Activated naive CD4-positive, alpha-beta T cell treated with anti-CD3 and anti-CD28 coated beads, Interleukin-2, amount 10 ng/mL, durations not matched to agents 7 days and 5 days (primary cell): ENCODE data around the gene JADE1.

Experiments
- CTCF ChIA-PET: fragments of 350-600 bp; sonication (Branson Sonifier 250); formaldehyde crosslinking; loops from one replicate; lab custom pipeline; 2021; ENCODE audit warnings: antibody characterized with exemption; lab: Charles Lee
- DNase-seq: peaks from one replicate; pipeline ENCODE4 v3.0.0-alpha.2; 2020
- H3K27ac Mint-ChIP-seq: one replicate; pipeline ENCODE4 v1.8.0; 2021; ENCODE audit warnings: mild to moderate bottlenecking, moderate library complexity, mixed read lengths
- H3K27me3 Mint-ChIP-seq: one replicate; pipeline ENCODE4 v1.8.0; 2021; ENCODE audit warnings: mild to moderate bottlenecking, mixed read lengths
- H3K36me3 Mint-ChIP-seq: one replicate; pipeline ENCODE4 v1.8.0; 2021; ENCODE audit warnings: mixed read lengths
- H3K4me1 Mint-ChIP-seq: one replicate; pipeline ENCODE4 v1.8.0; 2021; ENCODE audit warnings: mixed read lengths
- H3K4me3 Mint-ChIP-seq: one replicate; pipeline ENCODE4 v1.8.0; 2021; ENCODE audit warnings: mild to moderate bottlenecking, moderate library complexity, mixed read lengths
- H3K9me3 Mint-ChIP-seq: one replicate; pipeline ENCODE4 v1.8.0; 2021; ENCODE audit warnings: mixed read lengths

Gene JADE1

DNA sequence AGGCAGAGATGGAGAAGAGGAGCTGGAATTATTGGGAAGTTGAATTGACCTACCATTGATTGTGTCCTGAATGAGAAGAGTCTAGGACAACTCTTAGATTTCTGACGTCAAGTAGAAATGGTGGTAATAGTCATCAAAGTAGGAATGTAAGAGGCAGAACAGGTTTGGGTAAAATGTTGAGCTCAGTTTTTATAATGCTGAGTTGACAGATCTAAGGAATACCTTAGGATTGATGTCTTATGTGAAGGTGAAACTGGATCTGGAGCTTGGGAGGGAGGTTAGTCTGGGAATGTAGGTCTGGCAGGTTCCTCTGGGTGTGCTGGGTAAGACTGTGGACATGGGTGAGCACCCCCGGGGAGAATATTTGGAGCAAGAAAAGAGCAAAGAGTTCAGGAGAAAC is 31.9 kb downstream of the JADE1 start:
- H3K4me1 Mint-ChIP-seq = peaks cover 19% of the 10 kb centered on the region
- CTCF ChIA-PET = interaction anchor here (1.1 to 2.4 kb wide), 6 partner anchors 8 to 24 kb away, joined by 3 to 10 read pairs (median 3); no protein-coding TSS in a partner anchor
- no peak for DNase-seq
- H3K36me3 Mint-ChIP-seq = peaks cover 48% of the 10 kb centered on the region
- H3K4me3 Mint-ChIP-seq = no peak overlapping the region
- H3K27me3 Mint-ChIP-seq = no peaks in the 10 kb centered on the region
- no peak overlapping the region for H3K27ac Mint-ChIP-seq
- no peaks in the 10 kb centered on the region for H3K9me3 Mint-ChIP-seq

DNA sequence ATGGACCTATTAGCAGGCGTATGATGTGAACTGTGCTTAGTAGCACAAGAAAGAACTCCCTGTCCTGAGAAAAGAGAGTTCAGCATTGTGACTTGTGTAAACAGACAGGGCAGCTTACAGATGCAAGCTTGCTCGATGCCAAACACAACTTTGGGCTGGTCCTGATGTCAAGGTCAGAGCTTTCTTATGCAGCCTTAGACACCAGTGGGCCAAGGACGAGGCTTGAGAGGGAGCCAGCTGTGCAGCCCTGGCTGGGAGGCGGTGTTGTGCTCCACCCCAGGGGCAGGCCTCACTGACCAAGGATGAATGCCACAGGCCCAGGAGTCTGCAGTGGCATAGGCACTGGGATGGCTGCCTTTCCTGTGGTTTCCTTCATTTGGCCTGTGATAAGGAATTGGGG is 35.4 kb downstream of the JADE1 start:
- Mint-ChIP-seq H3K4me3 (no peak overlapping the region), H3K4me1 (peaks cover 14% of the 10 kb centered on the region), H3K36me3 (peaks cover 65% of the 10 kb centered on the region), H3K27ac (no peak overlapping the region), H3K9me3 (no peaks in the 10 kb centered on the region), H3K27me3 (no peaks in the 10 kb centered on the region)
- CTCF ChIA-PET = interaction anchor here (0.8 kb wide), 1 partner anchor 18 kb away, joined by 3 read pairs; no protein-coding TSS in a partner anchor
- no peak for DNase-seq

DNA sequence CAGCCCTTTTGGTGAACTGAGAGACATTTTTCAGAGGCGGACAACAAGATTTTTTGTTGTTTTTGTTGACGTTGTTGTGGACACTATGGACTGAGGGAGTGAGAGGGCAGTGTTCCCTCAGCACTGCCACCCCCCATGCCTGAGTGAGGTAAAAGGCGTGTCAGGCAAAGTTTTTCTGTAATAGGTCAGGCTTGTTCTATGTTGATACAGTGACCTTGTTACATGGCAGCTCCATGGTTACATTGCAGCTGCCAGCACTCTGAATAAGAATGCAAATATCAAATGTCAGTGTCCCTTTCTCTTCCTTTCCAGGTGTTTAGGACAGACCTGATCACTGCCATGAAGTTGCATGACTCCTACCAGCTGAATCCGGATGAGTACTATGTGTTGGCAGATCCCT is 36.6 kb downstream of the JADE1 start:
- peaks cover 73% of the 10 kb centered on the region for H3K36me3 Mint-ChIP-seq

DNA sequence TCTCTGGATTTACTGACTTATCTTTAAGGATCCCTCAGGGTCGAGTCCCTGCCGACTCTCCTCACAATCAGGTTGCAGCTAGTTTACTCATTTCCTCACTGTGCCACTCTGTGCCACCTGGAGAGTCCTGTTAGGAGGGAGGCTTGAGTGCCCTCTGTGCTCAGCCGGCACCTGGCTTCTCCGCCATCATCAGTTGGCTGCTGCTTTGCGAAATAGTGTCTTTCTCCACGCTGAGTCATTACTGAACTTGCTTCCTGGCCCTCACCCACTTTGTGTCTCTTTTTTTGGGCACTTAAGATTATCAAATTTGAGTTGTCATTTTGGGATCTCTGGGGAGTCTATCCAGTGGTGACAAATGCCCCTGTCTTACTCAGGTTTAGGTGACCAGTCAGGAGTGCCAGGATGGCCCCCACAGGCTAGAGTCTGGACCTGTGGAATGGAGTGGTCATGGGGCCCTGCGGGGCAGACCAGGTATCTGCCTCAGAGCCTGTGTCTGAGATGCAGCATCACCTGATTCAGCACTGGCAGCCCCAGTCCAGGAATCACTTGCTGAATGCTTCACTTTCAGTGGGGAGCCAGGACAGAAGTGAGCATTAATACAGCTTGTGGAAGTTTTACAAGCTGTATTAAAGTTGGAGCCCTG is 37.7 kb downstream of the JADE1 start:
- CTCF ChIA-PET = no interaction called here
- no peaks in the 10 kb centered on the region for H3K4me1 Mint-ChIP-seq
- DNase-seq = no peak
- peaks cover 75% of the 10 kb centered on the region for H3K36me3 Mint-ChIP-seq
- no peaks in the 10 kb centered on the region for H3K27me3 Mint-ChIP-seq
- H3K27ac Mint-ChIP-seq = peak overlapping the region; percentile 10
- no peaks in the 10 kb centered on the region for H3K9me3 Mint-ChIP-seq
- H3K4me3 Mint-ChIP-seq = no peak overlapping the region

More for the DNA sequence above, 36.6 kb downstream of the JADE1 start:
- Mint-ChIP-seq H3K4me1 (peaks cover 8% of the 10 kb centered on the region), H3K9me3 (no peaks in the 10 kb centered on the region), H3K27me3 (no peaks in the 10 kb centered on the region), H3K4me3 (no peak overlapping the region), H3K27ac (peak overlapping the region; percentile 21)
- no peak for DNase-seq
- CTCF ChIA-PET = no interaction called here

DNA sequence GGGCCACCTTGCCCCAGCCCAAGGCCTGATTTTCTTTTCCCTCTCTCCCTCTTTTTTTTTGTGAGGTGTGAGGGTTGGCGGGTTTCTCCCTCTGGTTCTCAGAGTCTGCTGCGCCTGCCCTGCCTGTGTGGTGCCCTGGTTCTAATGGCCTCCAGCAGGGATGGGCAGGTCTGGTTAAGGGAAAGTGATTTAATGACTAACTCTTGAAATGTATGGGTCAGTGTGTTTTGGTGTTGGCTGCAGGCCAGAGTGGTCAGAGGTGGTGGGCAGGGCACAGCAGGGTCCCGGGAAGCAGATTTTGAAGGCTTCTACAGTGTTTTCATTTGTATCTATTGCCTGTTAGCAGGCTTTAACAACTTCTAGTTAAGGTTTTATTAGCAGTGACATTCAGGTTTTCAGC is 39.0 kb downstream of the JADE1 start:
- peaks cover 1% of the 10 kb centered on the region for H3K4me1 Mint-ChIP-seq
- H3K27ac Mint-ChIP-seq = peak overlapping the region; percentile 40
- no peak for DNase-seq
- no peaks in the 10 kb centered on the region for H3K9me3 Mint-ChIP-seq
- peaks cover 77% of the 10 kb centered on the region for H3K36me3 Mint-ChIP-seq
- H3K4me3 Mint-ChIP-seq = no peak overlapping the region
- CTCF ChIA-PET = interaction anchor here (2.6 kb wide), 1 partner anchor 14 kb away, joined by 9 read pairs; no protein-coding TSS in a partner anchor
- H3K27me3 Mint-ChIP-seq = no peaks in the 10 kb centered on the region

DNA sequence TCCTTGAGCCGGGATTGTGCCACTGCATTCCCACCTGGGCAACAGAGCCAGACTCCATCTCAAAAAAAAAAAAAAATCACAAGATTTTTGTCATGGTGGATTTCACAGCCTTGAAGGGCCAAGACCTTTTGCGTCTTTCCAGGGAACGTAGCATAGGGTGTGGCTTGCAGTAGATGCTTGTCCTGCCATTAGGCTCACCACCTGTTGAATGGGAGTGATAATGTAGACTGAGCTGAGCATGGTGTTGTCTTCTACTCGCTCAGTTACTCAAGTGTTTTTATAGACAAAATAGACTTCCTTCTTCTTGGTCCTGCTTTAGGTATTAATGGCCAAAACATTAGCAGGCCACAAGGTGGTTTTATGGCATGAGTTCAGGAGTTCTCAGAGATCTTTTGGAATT is 40.8 kb downstream of the JADE1 start:
- Mint-ChIP-seq H3K27ac (no peak overlapping the region), H3K4me1 (peaks cover 18% of the 10 kb centered on the region), H3K36me3 (peaks cover 76% of the 10 kb centered on the region), H3K27me3 (no peaks in the 10 kb centered on the region), H3K9me3 (no peaks in the 10 kb centered on the region), H3K4me3 (no peak overlapping the region)
- CTCF ChIA-PET = interaction anchor here (2.6 kb wide), 1 partner anchor 13 kb away, joined by 9 read pairs; no protein-coding TSS in a partner anchor
- DNase-seq = no peak

DNA sequence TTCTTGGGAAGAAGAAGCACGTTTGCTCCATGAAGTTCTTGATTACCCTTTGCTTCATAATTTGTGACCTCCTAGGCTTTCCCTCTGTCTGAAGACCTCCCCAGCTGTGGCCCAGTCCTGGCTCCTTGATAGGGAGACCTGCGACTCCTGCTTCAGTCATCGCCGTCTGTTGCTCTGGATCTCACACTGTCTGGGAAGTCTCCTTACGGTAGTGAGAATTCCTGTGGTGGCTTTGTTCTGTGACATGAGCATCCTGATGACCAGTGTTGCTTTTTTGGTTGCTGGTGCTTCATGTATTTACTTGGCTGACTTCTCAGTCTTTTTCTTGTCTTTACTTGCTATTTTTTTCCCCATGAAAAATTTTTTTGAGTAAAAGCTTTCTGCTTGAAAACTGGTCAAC is 44.2 kb downstream of the JADE1 start:
- H3K4me1 Mint-ChIP-seq = peaks cover 18% of the 10 kb centered on the region
- no peak overlapping the region for H3K4me3 Mint-ChIP-seq
- H3K27ac Mint-ChIP-seq = peak overlapping the region; percentile 17
- no peaks in the 10 kb centered on the region for H3K9me3 Mint-ChIP-seq
- no peaks in the 10 kb centered on the region for H3K27me3 Mint-ChIP-seq
- CTCF ChIA-PET = interaction anchor here (1.2 to 2.8 kb wide), 6 partner anchors 9 to 400 kb away, joined by 4 to 16 read pairs (median 4); partner anchors contain the start of gene SCLT1
- H3K36me3 Mint-ChIP-seq = peaks cover 72% of the 10 kb centered on the region
- no peak for DNase-seq

DNA sequence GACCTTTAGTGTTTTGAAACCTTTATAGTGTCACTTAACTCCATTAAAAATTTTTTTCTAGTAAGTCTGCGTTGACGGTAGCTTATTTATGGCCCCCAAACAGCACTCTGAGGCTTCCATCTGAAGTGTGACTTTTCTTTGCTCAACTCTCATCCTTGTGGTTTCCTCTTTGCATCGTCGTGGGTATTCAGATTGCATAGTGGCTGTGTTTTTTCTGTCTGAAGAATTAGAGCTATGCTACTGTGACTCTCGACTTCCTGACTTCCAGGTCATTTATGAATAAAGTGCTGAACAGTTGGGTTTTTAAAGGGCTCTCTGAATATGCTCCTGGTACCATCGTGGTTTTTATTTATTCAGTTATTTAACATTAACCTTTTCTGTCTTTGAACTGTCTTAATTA is 44.9 kb downstream of the JADE1 start:
- DNase-seq = no peak
- Mint-ChIP-seq H3K36me3 (peaks cover 75% of the 10 kb centered on the region), H3K9me3 (no peaks in the 10 kb centered on the region), H3K27ac (peak overlapping the region; percentile 17), H3K27me3 (no peaks in the 10 kb centered on the region), H3K4me3 (no peak overlapping the region), H3K4me1 (peaks cover 25% of the 10 kb centered on the region)
- CTCF ChIA-PET = interaction anchor here (1.2 to 2.8 kb wide), 6 partner anchors 9 to 400 kb away, joined by 4 to 16 read pairs (median 4); partner anchors contain the start of gene SCLT1

DNA sequence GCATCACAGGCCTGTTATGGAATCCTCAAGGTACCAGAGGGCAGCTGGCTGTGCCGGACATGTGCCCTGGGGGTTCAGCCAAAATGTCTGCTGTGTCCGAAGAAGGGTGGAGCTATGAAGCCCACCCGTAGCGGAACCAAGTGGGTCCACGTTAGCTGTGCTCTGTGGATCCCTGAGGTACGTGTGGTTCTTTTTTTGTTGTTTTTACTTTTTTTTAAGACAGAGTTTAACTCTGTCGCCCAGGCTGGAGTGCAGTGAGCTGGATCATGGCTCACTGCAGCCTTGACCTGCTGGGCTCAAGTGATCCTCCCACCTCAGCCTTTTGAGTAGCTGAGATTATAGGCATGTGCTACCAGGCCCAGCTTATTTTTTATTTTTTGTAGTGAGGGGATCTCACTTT is 46.1 kb downstream of the JADE1 start:
- Mint-ChIP-seq H3K27ac (no peak overlapping the region), H3K4me3 (no peak overlapping the region), H3K4me1 (peaks cover 35% of the 10 kb centered on the region), H3K36me3 (peaks cover 73% of the 10 kb centered on the region), H3K9me3 (no peaks in the 10 kb centered on the region), H3K27me3 (no peaks in the 10 kb centered on the region)
- no peak for DNase-seq
- CTCF ChIA-PET = interaction anchor here (2.1 to 2.8 kb wide), 2 partner anchors 8 to 43 kb away, joined by 7 to 16 read pairs; no protein-coding TSS in a partner anchor

DNA sequence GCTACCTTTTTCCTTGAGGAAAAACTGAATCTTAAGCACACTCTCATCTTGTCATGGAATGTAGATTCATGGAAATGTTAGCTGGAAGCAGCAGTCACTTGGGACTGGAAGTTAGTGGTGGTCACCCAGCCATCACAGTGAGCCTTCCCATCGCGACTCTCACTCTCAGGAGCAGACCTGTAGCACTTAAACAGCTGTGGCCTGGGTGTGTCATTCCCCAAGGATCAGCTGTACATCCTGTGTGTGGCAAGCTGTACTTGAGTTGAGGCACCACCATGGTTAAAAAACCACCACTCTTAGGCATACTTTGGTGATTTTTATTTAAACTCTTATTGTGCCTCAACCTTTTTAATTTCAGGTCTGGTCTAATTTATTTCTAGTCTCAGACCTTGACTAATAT is 46.7 kb downstream of the JADE1 start:
- CTCF ChIA-PET = interaction anchor here (1.2 kb wide), 1 partner anchor 282 kb away, joined by 3 read pairs; no protein-coding TSS in a partner anchor
- no peak overlapping the region for H3K4me3 Mint-ChIP-seq
- H3K36me3 Mint-ChIP-seq = peaks cover 76% of the 10 kb centered on the region
- no peak for DNase-seq
- no peaks in the 10 kb centered on the region for H3K27me3 Mint-ChIP-seq
- no peaks in the 10 kb centered on the region for H3K9me3 Mint-ChIP-seq
- H3K27ac Mint-ChIP-seq = no peak overlapping the region
- H3K4me1 Mint-ChIP-seq = peaks cover 41% of the 10 kb centered on the region

DNA sequence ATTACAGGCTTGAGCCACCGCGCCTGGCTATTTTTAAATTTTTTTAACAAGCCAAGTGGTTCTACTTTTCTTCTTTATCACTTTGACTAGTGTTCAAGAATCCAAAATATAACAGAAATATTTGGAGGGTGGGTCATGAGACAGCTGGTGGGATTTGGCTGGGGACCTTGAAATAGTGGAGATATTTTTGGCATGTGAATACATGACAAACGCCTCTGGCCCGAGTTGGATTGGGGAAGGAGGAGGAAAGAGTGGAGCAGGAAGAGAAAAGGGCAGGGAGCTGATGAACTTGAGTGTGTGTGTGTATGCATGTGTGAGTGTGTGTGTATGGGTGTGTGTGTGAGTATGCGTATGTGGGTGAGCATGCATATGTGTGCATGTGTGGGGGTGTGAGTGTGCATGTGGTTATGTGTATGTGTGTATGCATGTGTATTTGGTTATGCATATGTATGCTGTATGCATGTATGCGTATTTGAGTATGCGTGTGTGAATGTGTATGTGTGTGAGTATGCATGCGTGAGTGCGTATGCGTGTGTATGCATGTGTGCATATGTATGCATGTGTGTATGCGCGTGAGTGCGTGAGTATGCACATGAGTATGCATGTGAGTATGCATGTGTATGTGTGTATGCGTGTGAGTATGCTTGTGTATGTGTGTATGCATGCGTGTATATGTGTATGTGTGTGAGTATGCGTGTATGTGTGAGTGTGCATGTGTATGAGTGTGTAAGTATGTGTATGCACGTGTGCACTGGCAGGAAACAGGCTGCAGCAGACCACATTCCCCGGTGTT is 49.6 kb downstream of the JADE1 start:
- CTCF ChIA-PET = no interaction called here
- H3K4me3 Mint-ChIP-seq = no peak overlapping the region
- no peak for DNase-seq
- no peaks in the 10 kb centered on the region for H3K9me3 Mint-ChIP-seq
- H3K27ac Mint-ChIP-seq = no peak overlapping the region
- H3K4me1 Mint-ChIP-seq = peaks cover 58% of the 10 kb centered on the region
- H3K36me3 Mint-ChIP-seq = peaks cover 72% of the 10 kb centered on the region
- no peaks in the 10 kb centered on the region for H3K27me3 Mint-ChIP-seq

DNA sequence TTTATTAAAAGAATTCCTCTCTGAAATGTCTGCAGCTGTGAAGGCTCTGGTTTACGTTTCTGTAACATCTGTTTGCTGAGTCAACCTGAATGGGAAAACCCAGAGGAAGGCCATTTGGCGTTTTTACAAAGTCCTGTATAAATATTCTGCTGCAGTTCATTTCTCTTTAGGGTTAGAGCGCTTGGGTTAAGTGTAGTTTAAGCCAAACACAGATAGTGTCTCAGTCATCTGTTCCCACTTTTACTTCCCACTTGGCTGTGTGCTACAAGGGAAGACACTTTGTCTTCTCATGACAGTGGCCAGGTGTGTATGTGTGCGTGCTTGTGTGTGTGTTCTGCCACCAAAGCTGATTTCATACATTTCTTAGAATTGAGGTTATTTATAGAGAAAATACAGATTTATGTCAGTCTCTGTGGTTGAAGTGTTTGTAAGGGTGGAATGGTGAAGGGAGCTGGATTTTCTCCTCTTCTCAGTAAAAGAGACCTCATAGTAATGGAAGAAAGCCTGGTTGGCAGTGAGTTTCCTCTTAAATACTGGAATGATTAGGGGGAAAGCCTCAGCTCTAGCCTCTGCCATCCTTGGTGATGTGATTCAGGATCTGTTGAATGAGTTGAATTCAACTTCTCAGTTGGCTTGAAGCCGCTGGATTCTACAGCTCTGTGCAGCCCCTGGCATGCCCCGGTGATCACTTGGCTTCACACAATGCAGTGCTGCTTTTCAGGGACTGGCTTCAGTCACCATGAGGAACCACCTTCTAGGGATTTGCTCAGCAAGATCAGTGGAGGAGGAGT is 50.6 kb downstream of the JADE1 start:
- CTCF ChIA-PET = no interaction called here
- DNase-seq = no peak
- H3K4me3 Mint-ChIP-seq = no peak overlapping the region
- no peak overlapping the region for H3K27ac Mint-ChIP-seq
- peaks cover 72% of the 10 kb centered on the region for H3K36me3 Mint-ChIP-seq
- peaks cover 49% of the 10 kb centered on the region for H3K4me1 Mint-ChIP-seq
- no peaks in the 10 kb centered on the region for H3K27me3 Mint-ChIP-seq
- H3K9me3 Mint-ChIP-seq = no peaks in the 10 kb centered on the region

DNA sequence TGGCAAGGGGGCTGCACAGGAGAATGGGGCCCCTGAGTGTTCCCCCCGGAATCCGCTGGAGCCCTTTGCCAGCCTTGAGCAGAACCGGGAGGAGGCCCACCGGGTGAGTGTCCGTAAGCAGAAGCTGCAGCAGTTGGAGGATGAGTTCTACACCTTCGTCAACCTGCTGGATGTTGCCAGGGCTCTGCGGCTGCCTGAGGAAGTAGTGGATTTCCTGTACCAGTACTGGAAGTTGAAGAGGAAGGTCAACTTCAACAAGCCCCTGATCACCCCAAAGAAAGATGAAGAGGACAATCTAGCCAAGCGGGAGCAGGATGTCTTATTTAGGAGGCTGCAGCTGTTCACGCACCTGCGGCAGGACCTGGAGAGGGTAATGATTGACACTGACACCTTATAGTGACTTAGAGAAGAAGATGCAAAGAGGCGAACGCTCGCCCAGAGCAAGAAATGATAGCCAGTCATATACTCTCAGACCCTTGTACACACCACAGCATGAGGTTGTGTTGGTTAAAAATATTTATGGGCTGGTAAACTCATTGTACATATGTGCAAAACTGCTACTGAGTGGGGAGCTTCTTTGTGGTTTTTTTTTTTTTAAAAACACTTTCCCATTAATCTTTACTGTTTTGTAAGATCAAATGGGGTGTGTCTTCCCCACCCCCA is 52.5 kb downstream of the JADE1 start:
- no peaks in the 10 kb centered on the region for H3K27me3 Mint-ChIP-seq

More for the DNA sequence above, 52.5 kb downstream of the JADE1 start:
- no peaks in the 10 kb centered on the region for H3K9me3 Mint-ChIP-seq
- CTCF ChIA-PET = interaction anchor here (0.6 to 2.9 kb wide), 11 partner anchors 8 to 288 kb away, joined by 3 to 16 read pairs (median 5); no protein-coding TSS in a partner anchor
- peaks cover 47% of the 10 kb centered on the region for H3K4me1 Mint-ChIP-seq
- H3K36me3 Mint-ChIP-seq = peaks cover 74% of the 10 kb centered on the region
- peak overlapping the region; percentile 80 for H3K27ac Mint-ChIP-seq
- peak; percentile 32 for DNase-seq
- H3K4me3 Mint-ChIP-seq = no peak overlapping the region
